Spleen (tissue), 7 donors: ENCODE results near the gene SSTR3.

Experiments
- CTCF ChIP-seq, 11 experiments: fragments of 200-600 bp in 7 of 11; fragments of 450-650 bp in 4 of 11; sonication (generic) in 4 of 11; IDR thresholded peaks in 8 of 11; conservative IDR thresholded peaks in 3 of 11; 1 replicate in 7 of 11; 2 replicates in 4 of 11; pipeline versions ENCODE4 v1.4.0 to v1.8.0; 2016 to 2021; ENCODE audit warnings: antibody characterized with exemption in 11 of 11, inconsistent platforms in 4 of 11, mild to moderate bottlenecking in 1 of 11
- POLR2A ChIP-seq, 3 donors: fragments of 450-650 bp; IDR thresholded peaks; one replicate each; pipeline ENCODE4 v1.5.1; 2017; ENCODE audit warnings: antibody characterized with exemption in 3 of 3, mild to moderate bottlenecking in 1 of 3
- POLR2AphosphoS5 ChIP-seq, 3 donors: sonication (generic); formaldehyde crosslinking; IDR thresholded peaks; one replicate each; pipeline ENCODE4 v1.5.1; 2017; ENCODE audit warnings: antibody characterized with exemption in 3 of 3
- donor health status: DM: no; HTN: no; CAD: no; lungs with moderate emphysema.
- donor health status: DM: no; HTN: no; CAD: no.
- donor health status: DM: no; HTN: no; CAD: no.

GRCh38 chr22:37172266-37173245 is 39.7 kb downstream of the SSTR3 start:
- TF ChIP-seq POLR2A (IDR thresholded peaks at IDR 0.05) (no peak), POLR2AphosphoS5 (IDR thresholded peaks at IDR 0.05) (no peak), CTCF (IDR thresholded peaks at IDR 0.05 in 8 of 11, conservative IDR thresholded peaks at IDR 0.05 in 3 of 11) (no peak)
